DMS 273 (cell line): Measurements from ENCODE around the gene XXYLT1.
"Not testable (repeated sequence)": the region's sequence is repeated elsewhere in the genome, so short reads cannot be mapped to it uniquely, and the experiment has no call there.

Experiments used
- DNase-seq: peaks from one replicate; lab custom pipeline; 2025; ENCODE audit not compliant: unreplicated experiment; lab: John Stamatoyannopoulos, UW

The XXYLT1 gene

GRCh38 chr3:195050296-195050695 lies 220.7 kb downstream of the XXYLT1 start:
- DNase-seq = not testable (repeated sequence)

GRCh38 chr3:195048059-195048905 lies 222.7 kb downstream of the XXYLT1 start:
- no peak for DNase-seq

GRCh38 chr3:195047536-195047935 lies 223.4 kb downstream of the XXYLT1 start:
- no peak for DNase-seq

GRCh38 chr3:195046441-195046840 lies 224.5 kb downstream of the XXYLT1 start:
- no peak for DNase-seq

GRCh38 chr3:195045481-195046210 lies 225.3 kb downstream of the XXYLT1 start:
- DNase-seq = no peak

- DNase-seq = no peak
These were observed 226.5 kb downstream of the XXYLT1 start for GRCh38 chr3:195044411-195044810.

GRCh38 chr3:195043607-195044339 lies 227.2 kb downstream of the XXYLT1 start:
- no peak for DNase-seq

GRCh38 chr3:195042743-195043606 lies 228.0 kb downstream of the XXYLT1 start:
- no peak for DNase-seq

GRCh38 chr3:195041871-195042742 lies 228.9 kb downstream of the XXYLT1 start:
- no peak for DNase-seq

- no peak for DNase-seq
These were observed 230.0 kb downstream of the XXYLT1 start for GRCh38 chr3:195040773-195041520.

- no peak for DNase-seq
These were observed 230.9 kb downstream of the XXYLT1 start for GRCh38 chr3:195040094-195040493.

- no peak for DNase-seq
These were observed 231.6 kb downstream of the XXYLT1 start for GRCh38 chr3:195039180-195039843.

- no peak for DNase-seq
These were observed 232.8 kb downstream of the XXYLT1 start for GRCh38 chr3:195038161-195038560.

GRCh38 chr3:195037586-195037985 lies 233.4 kb downstream of the XXYLT1 start:
- DNase-seq = not testable (repeated sequence)

- DNase-seq = no peak
These were observed 234.0 kb downstream of the XXYLT1 start for GRCh38 chr3:195036974-195037373.

GRCh38 chr3:195036574-195036973 lies 234.4 kb downstream of the XXYLT1 start:
- peak; percentile 41 for DNase-seq

- no peak for DNase-seq
These were observed 234.8 kb downstream of the XXYLT1 start for GRCh38 chr3:195036203-195036505.

GRCh38 chr3:195035345-195036202 lies 235.4 kb downstream of the XXYLT1 start:
- DNase-seq = peak; percentile 47
